ENCODE results near the gene NEU3. TPM values are rescaled to one million over a fixed set of nuclear protein-coding genes. Genes with fewer than 3 reads are reported as not detected.

Gene NEU3
- total and polyA plus RNA-seq, 2 of the 4 experiments (the other 2 are of a cell fraction) = 5.5 to 10.6 TPM

DNA sequence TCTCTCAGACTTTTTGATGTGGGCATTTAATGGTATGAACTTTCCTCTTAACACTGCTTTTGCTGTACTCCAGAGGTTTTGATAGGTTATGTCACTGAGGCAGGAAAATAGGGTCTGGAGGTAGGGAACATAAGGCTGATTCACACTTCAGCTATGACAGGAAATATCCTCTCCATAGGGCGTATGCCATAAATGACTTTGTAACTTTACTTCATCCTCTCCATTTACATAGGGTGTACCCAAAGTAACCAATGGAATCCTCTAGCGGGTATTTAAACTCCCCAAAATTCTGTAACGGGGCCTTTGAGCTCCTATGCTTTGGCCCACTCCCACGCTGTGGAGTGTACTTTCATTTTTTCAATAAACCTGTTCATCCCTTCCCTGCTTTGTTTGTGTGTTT lies 58.5 kb downstream of the NEU3 start:
- Histone ChIP-seq H3K4ac (ENCODE audit: low read depth, low read length) (no peak overlapping the region), H2BK20ac (ENCODE audit: low read depth, low read length) (no peak overlapping the region), H3K4me3 (ENCODE audit: insufficient read depth, low read depth, low read length) (no peak overlapping the region), H4K20me1 (ENCODE audit: insufficient read depth, low read length) (no peaks in the 10 kb centered on the region), H2BK120ac (ENCODE audit: low read depth, low read length) (no peak overlapping the region), H2BK15ac (ENCODE audit: low read depth, low read length) (no peak overlapping the region), H3K56ac (ENCODE audit: extremely low read depth, insufficient read depth, low read length) (no peak overlapping the region), H3K79me1 (ENCODE audit: low read depth in 1 of 2, low read length in 2 of 2) (no peaks in the 10 kb centered on the region), H2AK9ac (replicated peaks; ENCODE audit: low read depth, low read length, poor library complexity) (no peak overlapping the region), H3K27ac (ENCODE audit: insufficient read depth, low read length) (no peak overlapping the region), H4K5ac (ENCODE audit: low read depth, low read length) (no peak overlapping the region), H3K27me3 (ENCODE audit: control insufficient read depth, insufficient read depth, low read length) (peaks cover 21% of the 10 kb centered on the region), H2AK5ac (ENCODE audit: low read depth, low read length) (no peak overlapping the region), H3K9me1 (ENCODE audit: insufficient read depth, low read length) (no peaks in the 10 kb centered on the region), H3K18ac (ENCODE audit: low read depth, low read length) (no peak overlapping the region), H3K36me3 (ENCODE audit: control insufficient read depth, insufficient read depth, low read length) (no peaks in the 10 kb centered on the region), H2AFZ (replicated peaks; ENCODE audit: low read length, poor library complexity) (no peak overlapping the region), H3K4me2 (ENCODE audit: low read depth, low read length) (no peak overlapping the region), H4K8ac (ENCODE audit: low read depth in 2 of 2, low read length in 2 of 2) (no peak overlapping the region), H3K9ac (ENCODE audit: low read depth, low read length) (no peak overlapping the region), H3K9me3 (ENCODE audit: control insufficient read depth, insufficient read depth, low read length) (peaks cover 3% of the 10 kb centered on the region; the same call in 1 of the 2 replicates), H3K4me1 (ENCODE audit: control insufficient read depth, insufficient read depth, low read length) (no peaks in the 10 kb centered on the region), H3K14ac (replicated peaks; ENCODE audit: low read depth, low read length) (no peak overlapping the region), H2BK5ac (ENCODE audit: low read depth, low read length, poor library complexity, severe bottlenecking) (no peak overlapping the region), H3K23ac (ENCODE audit: low read depth, low read length) (no peak overlapping the region), H4K91ac (ENCODE audit: insufficient read depth, low read depth, low read length) (no peak overlapping the region)
- ATAC-seq (ENCODE audit: low read depth) (no peak), DNase-seq (no peak)
- no TSS peak for BruUV-seq (replicated peaks)
- CTCF ChIA-PET = no interaction called here
- TF ChIP-seq RCOR1 (IDR thresholded peaks at IDR 0.05; ENCODE audit: insufficient replicate concordance, low read length) (no peak), RFX5 (IDR thresholded peaks at IDR 0.05; ENCODE audit: low read depth, low read length) (no peak), MXI1 (IDR thresholded peaks at IDR 0.05; ENCODE audit: borderline replicate concordance, low read depth, low read length) (no peak), SMC3 (IDR thresholded peaks at IDR 0.05; ENCODE audit: low read depth, low read length) (no peak), CHD1 (IDR thresholded peaks at IDR 0.05; ENCODE audit: low read depth, low read length) (no peak), POLR2A (IDR thresholded peaks at IDR 0.05; ENCODE audit: low read depth, low read length) (no peak), BHLHE40 (IDR thresholded peaks at IDR 0.05; ENCODE audit: low read depth, low read length) (no peak), MAFK (IDR thresholded peaks at IDR 0.05; ENCODE audit: low read depth, low read length) (no peak), NFE2L2 (IDR thresholded peaks at IDR 0.05; ENCODE audit: low read depth, low read length) (no peak)
- TF ChIP-seq, protein P1, sequence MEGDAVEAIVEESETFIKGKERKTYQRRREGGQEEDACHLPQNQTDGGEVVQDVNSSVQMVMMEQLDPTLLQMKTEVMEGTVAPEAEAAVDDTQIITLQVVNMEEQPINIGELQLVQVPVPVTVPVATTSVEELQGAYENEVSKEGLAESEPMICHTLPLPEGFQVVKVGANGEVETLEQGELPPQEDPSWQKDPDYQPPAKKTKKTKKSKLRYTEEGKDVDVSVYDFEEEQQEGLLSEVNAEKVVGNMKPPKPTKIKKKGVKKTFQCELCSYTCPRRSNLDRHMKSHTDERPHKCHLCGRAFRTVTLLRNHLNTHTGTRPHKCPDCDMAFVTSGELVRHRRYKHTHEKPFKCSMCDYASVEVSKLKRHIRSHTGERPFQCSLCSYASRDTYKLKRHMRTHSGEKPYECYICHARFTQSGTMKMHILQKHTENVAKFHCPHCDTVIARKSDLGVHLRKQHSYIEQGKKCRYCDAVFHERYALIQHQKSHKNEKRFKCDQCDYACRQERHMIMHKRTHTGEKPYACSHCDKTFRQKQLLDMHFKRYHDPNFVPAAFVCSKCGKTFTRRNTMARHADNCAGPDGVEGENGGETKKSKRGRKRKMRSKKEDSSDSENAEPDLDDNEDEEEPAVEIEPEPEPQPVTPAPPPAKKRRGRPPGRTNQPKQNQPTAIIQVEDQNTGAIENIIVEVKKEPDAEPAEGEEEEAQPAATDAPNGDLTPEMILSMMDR (conservative IDR thresholded peaks at IDR 0.05; ENCODE audit: low read depth, low read length) = no peak
- TF ChIP-seq, protein P2, sequence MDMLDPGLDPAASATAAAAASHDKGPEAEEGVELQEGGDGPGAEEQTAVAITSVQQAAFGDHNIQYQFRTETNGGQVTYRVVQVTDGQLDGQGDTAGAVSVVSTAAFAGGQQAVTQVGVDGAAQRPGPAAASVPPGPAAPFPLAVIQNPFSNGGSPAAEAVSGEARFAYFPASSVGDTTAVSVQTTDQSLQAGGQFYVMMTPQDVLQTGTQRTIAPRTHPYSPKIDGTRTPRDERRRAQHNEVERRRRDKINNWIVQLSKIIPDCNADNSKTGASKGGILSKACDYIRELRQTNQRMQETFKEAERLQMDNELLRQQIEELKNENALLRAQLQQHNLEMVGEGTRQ (IDR thresholded peaks at IDR 0.05; ENCODE audit: low read depth, low read length) = no peak
- in situ Hi-C loops (cut with MboI; ENCODE audit: low sequenced_read_pairs) (no loop called here), dilution Hi-C loops (cut with HindIII; ENCODE audit: low sequenced_read_pairs, unreplicated experiment) (no loop called here), intact Hi-C loops (cut with micrococcal nuclease) (no loop called here)
- WGBS, 2 experiments (ENCODE audit: extremely low coverage in 2 of 2, insufficient read length in 1 of 2) = 60% methylated on average over 1 of the region's 4 CpGs; no CpG with 5 or more reads in 1 of the 2 experiments
- POLR2A ChIA-PET (ENCODE audit: unreplicated experiment) = no interaction called here
